Measurements from ENCODE around the gene SYT17. TPM values are rescaled to one million over a fixed set of nuclear protein-coding genes. Genes with fewer than 3 reads are reported as not detected.

Gene SYT17
- total RNA-seq, 1 experiment from 2014 or later = 10.3 TPM

GRCh38 chr16:19180741-19181140 is 12.7 kb downstream of the SYT17 start (continued):
- no peak for TF ChIP-seq ZNF274 (IDR thresholded peaks at IDR 0.05; ENCODE audit: low read depth, low read length)
- no peak for TF ChIP-seq SP1 (IDR thresholded peaks at IDR 0.05; ENCODE audit: low read depth)
- TF ChIP-seq REST (IDR thresholded peaks at IDR 0.05; ENCODE audit: low read depth) = no peak
- no peak for TF ChIP-seq CBX3 (IDR thresholded peaks at IDR 0.05; ENCODE audit: low read depth)
- no peak for TF ChIP-seq POLR2AphosphoS5 (IDR thresholded peaks at IDR 0.05; ENCODE audit: low read depth, low read length)
- no peak for TF ChIP-seq SRF (IDR thresholded peaks at IDR 0.05; ENCODE audit: low read depth)

- CTCF ChIA-PET = interaction anchor here (0.9 kb wide), 1 partner anchor 97 kb away, joined by 3 read pairs; no protein-coding TSS in a partner anchor
- no peaks in the 10 kb centered on the region for H3K9me2 ChIP-seq (ENCODE audit: insufficient read depth)
- RAD21 ChIA-PET (ENCODE audit: low non-redundant PET in 1 of 2, low total read pairs in 2 of 2, uncharacterized antibody in 2 of 2, unreplicated experiment in 2 of 2) = no interaction called here
Measured at GRCh38 chr16:19182481-19182880, 14.4 kb downstream of the SYT17 start.

More at GRCh38 chr16:19182481-19182880, 14.4 kb downstream of the SYT17 start:
- Histone ChIP-seq H3K9ac (ENCODE audit: low read length) (no peak overlapping the region), H3K27ac (ENCODE audit: low read depth, low read length) (no peak overlapping the region), H2AFZ (ENCODE audit: low read depth, low read length, poor library complexity, severe bottlenecking) (no peak overlapping the region), H3K4me3 (replicated peaks in 1 of 2; ENCODE audit: low read depth in 1 of 2, low read length in 2 of 2) (no peak overlapping the region), H3K4me1 (ENCODE audit: control insufficient read depth in 1 of 2, insufficient read depth in 2 of 2, low read length in 2 of 2) (no peaks in the 10 kb centered on the region), H3K27me3 (ENCODE audit: insufficient read depth, low read length) (no peaks in the 10 kb centered on the region), H4K20me1 (ENCODE audit: insufficient read depth) (no peaks in the 10 kb centered on the region), H3K9me3 (ENCODE audit: control insufficient read depth in 1 of 2, insufficient read depth in 1 of 2, low read depth in 1 of 2, low read length in 2 of 2) (no peaks in the 10 kb centered on the region), H3K79me2 (ENCODE audit: insufficient read depth, low read length) (no peaks in the 10 kb centered on the region), H3K36me3 (ENCODE audit: control insufficient read depth in 1 of 2, insufficient read depth in 2 of 2, low read length in 2 of 2) (no peaks in the 10 kb centered on the region; a peak in 2 of 4 replicates), H3K4me2 (ENCODE audit: low read length) (no peak overlapping the region)
- TF ChIP-seq FOSL1 (IDR thresholded peaks at IDR 0.05; ENCODE audit: low read depth) = no peak
- no peak for TF ChIP-seq RAD21 (IDR thresholded peaks at IDR 0.05; ENCODE audit: low read depth)
- TF ChIP-seq SP1 (IDR thresholded peaks at IDR 0.05; ENCODE audit: low read depth) = no peak
- no peak for TF ChIP-seq ZFX (IDR thresholded peaks at IDR 0.05)
- TF ChIP-seq EGR1 (IDR thresholded peaks at IDR 0.05; ENCODE audit: low read depth) = no peak
- TF ChIP-seq TCF7L2 (IDR thresholded peaks at IDR 0.05; ENCODE audit: borderline replicate concordance, extremely low read depth, insufficient read depth, insufficient read length) = no peak
- TF ChIP-seq REST (IDR thresholded peaks at IDR 0.05; ENCODE audit: low read depth) = no peak
- TF ChIP-seq SIN3A (IDR thresholded peaks at IDR 0.05; ENCODE audit: low read depth) = no peak
- no peak for TF ChIP-seq JUND (IDR thresholded peaks at IDR 0.05)
- TF ChIP-seq YY1 (IDR thresholded peaks at IDR 0.05; ENCODE audit: extremely low read depth, insufficient replicate concordance, low read depth, low read length) = no peak
- TF ChIP-seq MAX (IDR thresholded peaks at IDR 0.05) = no peak
- TF ChIP-seq POLR2A (IDR thresholded peaks at IDR 0.05; ENCODE audit: borderline replicate concordance, extremely low read depth, insufficient read depth, insufficient read length) = no peak
- TF ChIP-seq ELF1 (IDR thresholded peaks at IDR 0.05; ENCODE audit: borderline replicate concordance, low read depth) = no peak
- intact Hi-C loops (cut with micrococcal nuclease) = no loop called here
- POLR2A ChIA-PET = no interaction called here
- DNase-seq (ENCODE audit: low read depth, low spot score) (no peak), ATAC-seq (no peak)
- BruUV-seq (replicated peaks) = no TSS peak
